ENCODE results near the gene MTMR3. TPM values are rescaled to one million over a fixed set of nuclear protein-coding genes. Genes with fewer than 3 reads are reported as not detected.
A peak's percentile ranks its signal among the peaks of the same experiment; 100 is the strongest.
"Not testable (repeated sequence)": the region's sequence is repeated elsewhere in the genome, so short reads cannot be mapped to it uniquely, and the experiment has no call there.

Gene MTMR3
- total RNA-seq (ENCODE audit: low replicate concordance): 35.4 and 40.0 TPM in 2 replicates

- Histone ChIP-seq H3K79me2 (ENCODE audit: low read depth) (peaks cover 50% of the 10 kb centered on the region), H3K4me2 (peak within 1 kb of the TSS; percentile 83), H3K4me1 (peaks cover 8% of the 10 kb centered on the region), H3K4me3 (peak within 1 kb of the TSS; percentile 98), H4K20me1 (ENCODE audit: low read depth) (peaks cover 46% of the 10 kb centered on the region), H3F3A (ENCODE audit: low read depth) (peaks cover 10% of the 10 kb centered on the region), H3K27me3 (no peaks in the 10 kb centered on the region), H3K9me3 (ENCODE audit: low read depth) (no peaks in the 10 kb centered on the region), H2AFZ (replicated peaks) (peak within 1 kb of the TSS; percentile 88), H3K36me3 (no peaks in the 10 kb centered on the region), H3K27ac (peak within 1 kb of the TSS; percentile 96), H3K9ac (peak within 1 kb of the TSS; percentile 95)
- TF ChIP-seq CTCF (IDR thresholded peaks at IDR 0.05): peak; percentile 53
- TF ChIP-seq EZH2 (IDR thresholded peaks at IDR 0.05): no peak
- Mint-ChIP-seq H3K36me3 (peaks cover 1% of the 10 kb centered on the region), H3K9me3 (peaks cover 2% of the 10 kb centered on the region), H3K4me3 (peak within 1 kb of the TSS; percentile 92), H3K27me3 (ENCODE audit: insufficient read depth, low read depth) (no peaks in the 10 kb centered on the region), H3K27ac (peak within 1 kb of the TSS; percentile 70), H3K4me1 (peaks cover 9% of the 10 kb centered on the region)
- DNase-seq (ENCODE audit: low spot score): peak; percentile 97
Observed at GRCh38 chr22:29883045-29883774, at the start of gene MTMR3. MTMR3 (plus strand) TSS chr22:29883174; CDS start chr22:29971060, 87,886 bp downstream.

GRCh38 chr22:29833392-29833965 lies 49.5 kb upstream of the MTMR3 start:
- Mint-ChIP-seq H3K4me3 (no peak overlapping the region), H3K27me3 (ENCODE audit: insufficient read depth, low read depth) (peaks cover 3% of the 10 kb centered on the region), H3K4me1 (peaks cover 17% of the 10 kb centered on the region), H3K27ac (no peak overlapping the region), H3K36me3 (peaks cover 4% of the 10 kb centered on the region), H3K9me3 (no peaks in the 10 kb centered on the region)
- Histone ChIP-seq H3K36me3 (no peaks in the 10 kb centered on the region), H3K4me2 (no peak overlapping the region), H3F3A (ENCODE audit: low read depth) (no peaks in the 10 kb centered on the region), H3K79me2 (ENCODE audit: low read depth) (peaks cover 12% of the 10 kb centered on the region), H3K27me3 (no peaks in the 10 kb centered on the region), H3K9me3 (ENCODE audit: low read depth) (no peaks in the 10 kb centered on the region), H3K4me3 (no peak overlapping the region), H4K20me1 (ENCODE audit: low read depth) (no peaks in the 10 kb centered on the region), H3K4me1 (peaks cover 5% of the 10 kb centered on the region), H3K9ac (no peak overlapping the region), H2AFZ (replicated peaks) (no peak overlapping the region), H3K27ac (no peak overlapping the region)
- no peak for DNase-seq (ENCODE audit: low spot score)
- no peak for TF ChIP-seq EZH2phosphoT487 (IDR thresholded peaks at IDR 0.05)
- no peak for TF ChIP-seq CTCF (IDR thresholded peaks at IDR 0.05)
- TF ChIP-seq EZH2 (IDR thresholded peaks at IDR 0.05): no peak

GRCh38 chr22:29834046-29834445 lies 48.9 kb upstream of the MTMR3 start:
- Histone ChIP-seq H3K4me1 (peaks cover 5% of the 10 kb centered on the region), H3K9ac (no peak overlapping the region), H3K27ac (no peak overlapping the region), H3K9me3 (ENCODE audit: low read depth) (no peaks in the 10 kb centered on the region), H3K79me2 (ENCODE audit: low read depth) (peaks cover 12% of the 10 kb centered on the region), H3K36me3 (no peaks in the 10 kb centered on the region), H3K4me2 (no peak overlapping the region), H2AFZ (replicated peaks) (no peak overlapping the region), H4K20me1 (ENCODE audit: low read depth) (no peaks in the 10 kb centered on the region), H3K4me3 (no peak overlapping the region), H3F3A (ENCODE audit: low read depth) (no peaks in the 10 kb centered on the region), H3K27me3 (no peaks in the 10 kb centered on the region)
- peaks cover 21% of the 10 kb centered on the region for H3K4me1 Mint-ChIP-seq
- no peak for DNase-seq (ENCODE audit: low spot score)
- no peak overlapping the region for H3K27ac Mint-ChIP-seq
- H3K9me3 Mint-ChIP-seq: no peaks in the 10 kb centered on the region
- H3K4me3 Mint-ChIP-seq: no peak overlapping the region
- H3K27me3 Mint-ChIP-seq (ENCODE audit: insufficient read depth, low read depth): peaks cover 5% of the 10 kb centered on the region
- no peak for TF ChIP-seq CTCF (IDR thresholded peaks at IDR 0.05)
- no peak for TF ChIP-seq EZH2phosphoT487 (IDR thresholded peaks at IDR 0.05)
- TF ChIP-seq EZH2 (IDR thresholded peaks at IDR 0.05): no peak
- peaks cover 4% of the 10 kb centered on the region for H3K36me3 Mint-ChIP-seq

GRCh38 chr22:29836791-29837370 lies 46.1 kb upstream of the MTMR3 start:
- H3K27me3 Mint-ChIP-seq (ENCODE audit: insufficient read depth, low read depth); H2AFZ ChIP-seq (replicated peaks); H3K27ac Mint-ChIP-seq; H3K36me3 ChIP-seq; H3K9ac ChIP-seq; H3K4me1 ChIP-seq; DNase-seq (ENCODE audit: low spot score); H3F3A ChIP-seq (ENCODE audit: low read depth); H3K27ac ChIP-seq; H3K9me3 Mint-ChIP-seq; H3K36me3 Mint-ChIP-seq; H3K27me3 ChIP-seq; H3K9me3 ChIP-seq (ENCODE audit: low read depth); H4K20me1 ChIP-seq (ENCODE audit: low read depth): not testable (repeated sequence)
- H3K79me2 ChIP-seq (ENCODE audit: low read depth): peaks cover 12% of the 10 kb centered on the region
- Mint-ChIP-seq H3K4me1 (peaks cover 21% of the 10 kb centered on the region), H3K4me3 (peak overlapping the region; percentile 96)
- peak overlapping the region; percentile 90 for H3K4me3 ChIP-seq
- H3K4me2 ChIP-seq: peak overlapping the region; percentile 97

Measured in neural progenitor cell (in vitro differentiated cells).